ENCODE data around the gene PITRM1.

PITRM1 gene

DNA sequence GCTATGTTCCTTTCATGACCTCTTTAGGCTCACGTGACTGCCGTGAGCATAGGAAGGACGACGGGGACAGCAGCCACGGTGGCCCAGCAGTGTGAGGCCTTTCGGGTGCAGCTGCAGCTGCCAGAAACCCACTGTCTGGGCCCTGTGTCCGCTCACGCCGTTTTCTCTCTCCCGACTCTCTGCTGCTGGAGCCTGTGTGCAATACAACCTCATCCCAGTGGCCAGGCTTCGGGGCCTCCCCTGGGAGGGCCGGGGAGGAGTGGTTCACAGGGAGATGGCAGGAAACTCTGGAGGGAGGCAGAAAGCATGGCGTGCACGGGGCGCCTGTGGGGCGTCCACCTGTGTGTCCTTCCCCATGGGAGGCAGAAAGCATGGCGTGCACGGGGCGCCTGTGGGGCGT is 66.7 kb downstream of the PITRM1 start:
- Histone ChIP-seq H3K4me3 (ENCODE audit: low read depth in 1 of 2, low read length in 2 of 2) (no peak overlapping the region), H3K36me3 (ENCODE audit: control insufficient read depth in 1 of 2, insufficient read depth in 2 of 2, low read length in 2 of 2) (peaks cover 13 to 22% of the 10 kb centered on the region in 2 donors), H3K9me3 (ENCODE audit: control insufficient read depth in 1 of 2, low read length in 2 of 2) (no peaks in the 10 kb centered on the region), H3K27me3 (ENCODE audit: low read depth, low read length) (no peaks in the 10 kb centered on the region), H3K4me1 (ENCODE audit: control insufficient read depth in 1 of 2, insufficient read depth in 2 of 2, low read length in 2 of 2) (no peaks in the 10 kb centered on the region), H3K27ac (ENCODE audit: low read length) (no peak overlapping the region)

- H3K27ac ChIP-seq (ENCODE audit: low read length) = no peak overlapping the region
- no peaks in the 10 kb centered on the region for H3K27me3 ChIP-seq (ENCODE audit: low read depth, low read length)
- H3K4me3 ChIP-seq (ENCODE audit: low read depth in 1 of 2, low read length in 2 of 2) = no peak overlapping the region
- no peaks in the 10 kb centered on the region for H3K9me3 ChIP-seq (ENCODE audit: control insufficient read depth in 1 of 2, low read length in 2 of 2)
- peaks cover 17 to 25% of the 10 kb centered on the region in 2 donors for H3K36me3 ChIP-seq (ENCODE audit: control insufficient read depth in 1 of 2, insufficient read depth in 2 of 2, low read length in 2 of 2)
- no peaks in the 10 kb centered on the region for H3K4me1 ChIP-seq (ENCODE audit: control insufficient read depth in 1 of 2, insufficient read depth in 2 of 2, low read length in 2 of 2)
Observed at GRCh38 chr10:3105166-3105565, 67.4 kb downstream of the PITRM1 start.

DNA sequence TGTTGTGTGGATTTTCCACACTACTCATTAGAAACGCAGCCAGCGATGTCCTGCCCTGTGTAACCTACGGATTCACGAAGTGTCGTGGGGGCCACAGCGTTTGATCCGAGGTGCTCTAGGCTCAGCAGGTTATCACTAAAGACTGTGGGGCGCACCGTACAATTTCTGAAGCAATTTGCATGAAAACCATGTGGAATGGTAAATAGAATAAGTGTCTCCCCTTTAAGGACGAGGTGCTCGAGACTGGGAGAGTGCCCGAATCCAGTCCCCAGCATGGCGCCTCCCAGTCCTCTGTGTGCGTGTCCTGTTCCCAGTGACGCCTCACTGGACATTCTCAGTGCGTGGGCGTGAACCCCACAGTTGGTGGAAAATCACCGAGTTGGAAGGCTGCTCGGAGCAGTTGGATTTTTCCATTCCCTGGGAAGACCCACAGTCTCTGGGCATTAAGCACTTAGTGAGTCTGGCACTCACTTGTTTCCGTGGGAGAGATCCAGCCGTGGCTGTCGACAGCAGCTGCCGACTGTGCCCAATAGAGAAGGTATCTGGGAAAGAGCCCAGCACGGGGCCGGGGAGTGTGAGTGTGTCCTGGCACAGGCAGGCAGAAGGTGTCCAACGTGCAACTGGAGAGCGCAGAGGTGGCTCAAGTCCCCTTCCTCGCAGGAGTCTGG is 68.2 kb downstream of the PITRM1 start:
- peaks cover 15 to 26% of the 10 kb centered on the region in 2 donors for H3K36me3 ChIP-seq (ENCODE audit: control insufficient read depth in 1 of 2, insufficient read depth in 2 of 2, low read length in 2 of 2)
- H3K27me3 ChIP-seq (ENCODE audit: low read depth, low read length) = no peaks in the 10 kb centered on the region
- H3K9me3 ChIP-seq (ENCODE audit: control insufficient read depth in 1 of 2, low read length in 2 of 2) = no peaks in the 10 kb centered on the region
- no peak overlapping the region for H3K4me3 ChIP-seq (ENCODE audit: low read depth in 1 of 2, low read length in 2 of 2)
- no peak overlapping the region for H3K27ac ChIP-seq (ENCODE audit: low read length)
- no peaks in the 10 kb centered on the region for H3K4me1 ChIP-seq (ENCODE audit: control insufficient read depth in 1 of 2, insufficient read depth in 2 of 2, low read length in 2 of 2)

DNA sequence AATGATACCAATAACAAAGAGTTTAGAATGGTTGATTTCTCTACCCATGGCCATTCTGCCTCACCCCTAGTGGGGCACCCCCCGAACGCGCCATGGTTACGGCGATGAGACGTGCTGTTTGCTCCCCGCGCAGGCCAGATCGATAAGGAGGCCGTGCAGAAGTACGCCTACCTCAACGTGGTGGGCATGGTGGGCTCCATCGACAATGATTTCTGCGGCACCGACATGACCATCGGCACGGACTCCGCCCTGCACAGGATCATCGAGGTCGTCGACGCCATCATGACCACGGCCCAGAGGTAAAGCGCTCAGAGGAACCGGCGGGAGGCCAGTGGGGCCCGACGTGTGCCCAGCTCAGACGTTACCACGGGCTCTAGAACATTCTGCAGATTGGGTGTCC is 68.9 kb downstream of the PITRM1 start:
- Histone ChIP-seq H3K27me3 (ENCODE audit: low read depth, low read length) (no peaks in the 10 kb centered on the region), H3K36me3 (ENCODE audit: control insufficient read depth in 1 of 2, insufficient read depth in 2 of 2, low read length in 2 of 2) (peaks cover 10 to 19% of the 10 kb centered on the region in 2 donors), H3K4me1 (ENCODE audit: control insufficient read depth in 1 of 2, insufficient read depth in 2 of 2, low read length in 2 of 2) (no peaks in the 10 kb centered on the region), H3K4me3 (ENCODE audit: low read depth in 1 of 2, low read length in 2 of 2) (no peak overlapping the region), H3K9me3 (ENCODE audit: control insufficient read depth in 1 of 2, low read length in 2 of 2) (no peaks in the 10 kb centered on the region), H3K27ac (ENCODE audit: low read length) (no peak overlapping the region)

DNA sequence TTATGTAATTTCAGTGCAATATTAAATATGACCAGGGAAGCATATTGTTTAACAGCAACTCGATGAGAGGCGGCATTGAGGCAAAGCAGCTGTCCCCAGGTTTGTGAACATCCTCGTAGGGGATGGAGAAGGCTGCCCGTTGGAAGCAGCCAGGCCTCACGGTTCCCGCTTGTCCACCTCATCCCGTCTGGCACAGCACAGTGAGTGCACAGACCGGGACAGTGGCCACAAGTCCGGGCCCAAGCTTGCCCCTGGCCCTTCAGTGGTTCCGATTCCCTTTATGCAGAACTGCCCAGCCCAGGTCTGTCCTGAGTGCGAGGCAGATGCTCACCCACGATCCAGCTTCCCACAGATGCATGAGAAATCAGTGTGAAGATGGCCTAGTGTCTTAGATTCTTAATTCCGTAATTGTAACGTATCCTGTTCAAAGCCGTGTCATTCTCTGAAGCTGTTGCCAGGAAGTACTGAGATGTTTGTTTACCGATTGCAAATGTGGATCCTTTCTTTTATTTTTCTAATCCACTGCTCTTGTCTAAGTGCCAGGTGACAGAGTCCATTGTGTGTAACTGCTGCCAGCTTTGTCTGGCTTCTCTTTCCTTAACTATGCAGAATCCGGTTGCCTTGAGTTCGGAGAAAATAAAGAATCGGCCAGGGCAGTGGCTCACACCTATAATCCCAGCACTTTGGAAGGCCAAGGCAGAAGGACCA is 69.7 kb downstream of the PITRM1 start:
- no peaks in the 10 kb centered on the region for H3K27me3 ChIP-seq (ENCODE audit: low read depth, low read length)
- no peak overlapping the region for H3K27ac ChIP-seq (ENCODE audit: low read length)
- H3K4me3 ChIP-seq (ENCODE audit: low read depth in 1 of 2, low read length in 2 of 2) = no peak overlapping the region
- no peaks in the 10 kb centered on the region for H3K9me3 ChIP-seq (ENCODE audit: control insufficient read depth in 1 of 2, low read length in 2 of 2)
- peaks cover 10 to 14% of the 10 kb centered on the region in 2 donors for H3K36me3 ChIP-seq (ENCODE audit: control insufficient read depth in 1 of 2, insufficient read depth in 2 of 2, low read length in 2 of 2)
- H3K4me1 ChIP-seq (ENCODE audit: control insufficient read depth in 1 of 2, insufficient read depth in 2 of 2, low read length in 2 of 2) = no peaks in the 10 kb centered on the region

- no peaks in the 10 kb centered on the region for H3K9me3 ChIP-seq (ENCODE audit: control insufficient read depth in 1 of 2, low read length in 2 of 2)
- peaks cover 5% of the 10 kb centered on the region in 2 donors for H3K4me1 ChIP-seq (ENCODE audit: control insufficient read depth in 1 of 2, insufficient read depth in 2 of 2, low read length in 2 of 2)
- no peak overlapping the region for H3K4me3 ChIP-seq (ENCODE audit: low read depth in 1 of 2, low read length in 2 of 2)
- H3K36me3 ChIP-seq (ENCODE audit: control insufficient read depth in 1 of 2, insufficient read depth in 2 of 2, low read length in 2 of 2) = peaks cover 10% of the 10 kb centered on the region in 2 donors
- no peaks in the 10 kb centered on the region for H3K27me3 ChIP-seq (ENCODE audit: low read depth, low read length)
- H3K27ac ChIP-seq (ENCODE audit: low read length) = no peak overlapping the region
Observed at GRCh38 chr10:3100856-3101640, 71.5 kb downstream of the PITRM1 start.

DNA sequence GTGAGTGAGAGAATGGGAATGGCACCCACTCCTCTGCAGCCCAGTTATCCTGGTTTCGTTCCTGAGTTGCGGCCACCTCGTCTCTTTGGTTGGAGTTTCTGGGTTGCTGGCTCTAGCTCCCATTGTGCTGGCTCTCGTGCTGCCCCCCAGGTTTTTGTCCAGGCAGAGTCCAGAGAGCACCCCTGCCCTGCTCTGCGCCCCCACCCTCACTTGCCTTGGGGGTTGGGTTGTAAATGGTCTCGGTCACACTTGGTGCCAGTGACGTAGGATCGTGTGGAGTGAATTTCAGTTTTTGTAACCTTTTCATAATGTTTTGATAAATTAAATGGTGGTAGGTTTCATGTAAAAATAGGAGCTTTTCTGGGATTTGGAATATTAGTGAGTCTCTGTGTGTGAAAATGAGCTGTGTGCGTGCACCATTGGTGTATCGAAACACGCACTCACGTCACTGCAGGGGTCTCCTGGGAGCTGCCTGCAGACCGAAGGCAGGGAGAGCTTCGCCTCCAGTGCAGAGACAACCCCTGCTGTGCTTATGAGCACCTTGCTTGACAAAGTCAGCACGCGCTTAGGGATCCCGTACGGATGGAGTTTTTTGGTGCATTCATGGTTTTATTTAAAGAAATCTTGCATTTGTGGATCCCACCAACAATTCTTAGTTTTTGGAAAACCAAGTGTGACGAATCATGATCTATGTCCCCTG is 72.3 kb downstream of the PITRM1 start:
- Histone ChIP-seq H3K9me3 (ENCODE audit: control insufficient read depth in 1 of 2, low read length in 2 of 2) (no peaks in the 10 kb centered on the region), H3K27me3 (ENCODE audit: low read depth, low read length) (no peaks in the 10 kb centered on the region), H3K36me3 (ENCODE audit: control insufficient read depth in 1 of 2, insufficient read depth in 2 of 2, low read length in 2 of 2) (peaks cover 5 to 10% of the 10 kb centered on the region in 2 donors), H3K4me3 (ENCODE audit: low read depth in 1 of 2, low read length in 2 of 2) (no peak overlapping the region), H3K27ac (ENCODE audit: low read length) (no peak overlapping the region), H3K4me1 (ENCODE audit: control insufficient read depth in 1 of 2, insufficient read depth in 2 of 2, low read length in 2 of 2) (peaks cover 8 to 9% of the 10 kb centered on the region in 2 donors)

DNA sequence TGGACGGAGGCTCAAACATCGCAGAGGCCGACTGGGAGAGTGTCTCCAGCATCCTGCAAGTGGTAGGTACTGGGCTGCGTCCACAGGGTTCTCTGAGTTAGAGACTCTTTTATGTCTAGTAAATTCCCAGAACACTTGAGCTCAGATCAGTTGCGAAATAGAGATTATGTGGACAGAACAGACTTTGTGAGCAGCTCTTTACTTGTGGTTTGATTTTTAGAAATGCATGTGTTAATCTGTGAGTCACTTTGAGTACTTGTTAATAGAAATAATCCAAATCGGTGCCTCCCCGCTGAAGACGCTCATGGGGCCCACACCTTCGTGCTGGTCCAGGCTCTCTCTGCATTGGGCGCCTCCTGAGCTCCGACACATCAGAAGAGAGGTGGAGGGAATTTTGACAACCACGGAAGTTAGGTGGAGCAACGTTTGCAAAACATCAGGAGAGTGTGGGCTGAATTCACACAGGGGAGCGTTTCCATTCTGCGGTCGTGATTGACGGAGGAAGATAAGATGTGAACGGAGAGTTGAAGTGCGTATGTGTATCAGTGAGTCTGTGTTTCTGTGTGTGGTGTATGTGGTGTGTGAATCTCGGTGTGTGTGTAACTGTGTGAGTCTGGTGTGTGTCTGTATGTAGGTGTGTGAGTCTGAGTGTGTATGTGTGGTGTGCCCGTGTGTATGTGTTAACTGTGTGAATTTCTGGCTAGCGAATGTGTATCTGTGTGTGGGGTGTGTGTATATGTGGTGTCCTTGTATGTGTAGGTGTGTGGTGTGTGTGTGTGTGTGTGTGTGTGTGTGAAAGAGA is 73.1 kb downstream of the PITRM1 start:
- Histone ChIP-seq H3K4me1 (ENCODE audit: control insufficient read depth in 1 of 2, insufficient read depth in 2 of 2, low read length in 2 of 2) (peaks cover 9 to 14% of the 10 kb centered on the region in 2 donors), H3K36me3 (ENCODE audit: control insufficient read depth in 1 of 2, insufficient read depth in 2 of 2, low read length in 2 of 2) (peaks cover 5 to 10% of the 10 kb centered on the region in 2 donors)

DNA sequence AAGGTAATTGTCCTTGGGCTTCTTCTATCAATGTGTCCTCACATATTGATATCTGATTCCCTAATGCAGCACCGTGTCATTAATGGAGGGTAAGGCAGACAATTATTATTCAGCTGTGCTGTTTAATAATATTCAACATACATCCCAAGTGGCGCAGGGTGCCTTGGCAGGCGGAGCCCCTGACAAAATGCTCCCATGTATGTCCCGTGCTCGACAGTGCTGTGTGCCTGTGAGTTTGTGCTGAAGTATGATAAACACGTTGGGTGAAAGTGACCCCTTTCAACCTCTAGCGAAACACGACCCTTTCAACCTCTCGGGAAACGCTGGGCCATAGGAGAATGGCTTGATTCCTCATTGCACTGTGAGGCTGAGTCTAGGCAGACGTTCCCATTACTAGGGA is 73.9 kb downstream of the PITRM1 start:
- no peaks in the 10 kb centered on the region for H3K9me3 ChIP-seq (ENCODE audit: control insufficient read depth in 1 of 2, low read length in 2 of 2)
- H3K4me3 ChIP-seq (ENCODE audit: low read depth in 1 of 2, low read length in 2 of 2) = no peak overlapping the region
- no peaks in the 10 kb centered on the region for H3K27me3 ChIP-seq (ENCODE audit: low read depth, low read length)
- H3K27ac ChIP-seq (ENCODE audit: low read length) = no peak overlapping the region
- peaks cover 9 to 15% of the 10 kb centered on the region in 2 donors for H3K4me1 ChIP-seq (ENCODE audit: control insufficient read depth in 1 of 2, insufficient read depth in 2 of 2, low read length in 2 of 2)
- peaks cover 5 to 9% of the 10 kb centered on the region in 2 donors for H3K36me3 ChIP-seq (ENCODE audit: control insufficient read depth in 1 of 2, insufficient read depth in 2 of 2, low read length in 2 of 2)

More for the DNA sequence above, 73.1 kb downstream of the PITRM1 start:
- no peak overlapping the region for H3K27ac ChIP-seq (ENCODE audit: low read length)
- H3K27me3 ChIP-seq (ENCODE audit: low read depth, low read length) = no peaks in the 10 kb centered on the region
- no peak overlapping the region for H3K4me3 ChIP-seq (ENCODE audit: low read depth in 1 of 2, low read length in 2 of 2)
- H3K9me3 ChIP-seq (ENCODE audit: control insufficient read depth in 1 of 2, low read length in 2 of 2) = no peaks in the 10 kb centered on the region

DNA sequence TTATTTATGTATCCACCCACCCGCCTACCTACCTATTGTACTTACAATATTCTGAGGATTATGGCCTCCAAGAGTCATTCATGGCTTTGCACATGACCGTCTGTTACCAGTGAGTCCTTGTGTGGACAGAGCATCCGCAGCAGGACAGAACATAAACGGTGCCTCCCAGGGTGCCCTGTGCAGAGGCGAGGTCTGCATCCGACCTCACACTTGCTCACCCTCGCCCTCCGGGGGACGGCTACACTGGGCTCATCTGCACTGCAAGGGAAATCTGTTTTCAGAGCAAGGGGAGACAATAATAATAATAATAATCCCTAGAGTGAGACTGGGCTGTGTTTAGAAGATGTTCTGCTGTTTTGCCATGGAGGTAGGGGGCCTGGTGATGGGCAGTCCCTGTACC is 75.4 kb downstream of the PITRM1 start:
- Histone ChIP-seq H3K27me3 (ENCODE audit: low read depth, low read length) (no peaks in the 10 kb centered on the region), H3K27ac (ENCODE audit: low read length) (no peak overlapping the region), H3K9me3 (ENCODE audit: control insufficient read depth in 1 of 2, low read length in 2 of 2) (no peaks in the 10 kb centered on the region), H3K4me1 (ENCODE audit: control insufficient read depth in 1 of 2, insufficient read depth in 2 of 2, low read length in 2 of 2) (peaks cover 9 to 15% of the 10 kb centered on the region in 2 donors), H3K36me3 (ENCODE audit: control insufficient read depth in 1 of 2, insufficient read depth in 2 of 2, low read length in 2 of 2) (peaks cover 5 to 6% of the 10 kb centered on the region in 2 donors), H3K4me3 (ENCODE audit: low read depth in 1 of 2, low read length in 2 of 2) (no peak overlapping the region)
